Stimulated activated CD8-positive, alpha-beta memory T cell treated with anti-CD3 and anti-CD28 coated beads, Interleukin-15, amount 100 ng/mL, for 24 hours (primary cell): ENCODE results near the gene TPPP2.

ENCODE experiments used
- DNase-seq: peaks from one replicate; pipeline ENCODE4 v3.0.0-alpha.2; 2020; ENCODE audit warnings: low read depth

TPPP2 gene

DNA sequence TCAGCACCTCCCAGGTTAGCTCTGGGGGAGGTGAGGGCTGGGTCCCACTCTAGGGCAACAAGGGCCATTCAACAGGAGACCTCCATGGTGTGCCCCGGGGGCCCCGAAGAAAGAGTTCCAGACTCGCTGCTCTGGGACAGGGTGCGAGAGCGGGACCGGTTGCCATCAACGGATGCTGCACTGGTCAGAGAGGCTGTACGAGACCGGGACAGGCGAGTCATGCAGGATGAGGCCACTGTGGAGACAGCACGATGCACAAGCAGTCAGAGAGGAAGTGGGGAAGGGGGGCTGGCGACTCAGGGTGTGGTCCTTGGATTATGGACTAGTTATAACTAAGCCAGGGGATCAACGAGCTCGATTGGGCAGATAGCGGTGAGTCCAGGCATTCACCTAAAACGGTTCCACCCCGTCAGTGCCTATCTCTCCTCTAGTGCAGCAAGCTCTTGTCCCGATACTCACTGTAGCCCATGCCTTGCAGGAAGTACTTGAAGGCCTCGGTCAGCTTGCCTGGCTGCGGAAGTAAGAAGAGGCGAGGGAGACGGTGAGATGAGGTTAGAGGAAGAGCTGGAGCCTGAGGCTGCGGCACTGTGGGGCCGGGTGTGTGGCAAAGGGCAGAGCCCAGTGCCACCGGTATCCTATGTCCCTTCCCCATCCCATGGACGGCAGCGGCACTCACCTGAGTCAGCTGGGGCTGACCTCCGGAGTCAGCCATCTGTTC, 12.3 kb upstream of the TPPP2 start:
- no peak for DNase-seq

DNA sequence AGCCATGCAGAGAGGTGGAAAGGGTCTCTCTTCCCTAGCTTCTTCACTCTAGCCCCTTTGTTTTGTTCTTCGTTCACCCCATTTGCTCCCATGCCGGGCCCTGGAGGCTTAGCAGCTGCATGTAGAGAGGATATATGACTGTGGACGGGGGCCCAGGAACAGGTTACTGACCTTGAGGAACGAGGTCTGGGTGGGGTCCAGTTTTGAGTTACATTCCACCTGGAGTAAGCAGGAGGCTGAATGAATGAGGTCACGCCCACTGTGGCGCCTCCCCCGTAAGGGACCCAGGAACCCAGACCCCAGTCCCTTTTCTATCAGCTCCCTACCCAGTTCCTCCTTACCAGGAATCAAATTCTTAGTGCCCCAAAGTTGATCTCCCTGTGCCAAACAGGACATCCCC, 11.7 kb upstream of the TPPP2 start:
- DNase-seq = no peak

DNA sequence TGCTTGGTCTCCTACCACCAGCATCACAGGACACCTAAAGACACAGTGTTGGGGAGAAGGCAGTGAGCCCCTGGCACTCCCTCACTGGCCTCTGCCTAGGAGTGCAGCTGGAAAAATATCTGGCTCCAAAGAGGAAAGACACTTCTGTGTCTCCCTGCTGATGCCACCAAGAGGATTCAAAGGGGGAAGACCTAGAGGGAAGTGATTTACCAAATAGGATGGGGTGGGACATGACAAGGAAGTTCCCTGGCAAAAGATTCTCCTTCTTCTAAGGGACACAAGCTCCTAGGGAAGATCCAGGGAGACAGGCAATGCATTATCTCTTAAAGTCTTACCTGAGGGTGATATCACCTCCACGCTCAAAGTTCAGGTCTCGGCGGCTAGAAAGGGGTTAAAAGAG, 11.2 kb upstream of the TPPP2 start:
- no peak for DNase-seq

- DNase-seq = no peak
These were observed 10.7 kb upstream of the TPPP2 start for GRCh38 chr14:21019366-21019765.

GRCh38 chr14:21020977-21021545, 9.0 kb upstream of the TPPP2 start:
- DNase-seq = no peak

DNA sequence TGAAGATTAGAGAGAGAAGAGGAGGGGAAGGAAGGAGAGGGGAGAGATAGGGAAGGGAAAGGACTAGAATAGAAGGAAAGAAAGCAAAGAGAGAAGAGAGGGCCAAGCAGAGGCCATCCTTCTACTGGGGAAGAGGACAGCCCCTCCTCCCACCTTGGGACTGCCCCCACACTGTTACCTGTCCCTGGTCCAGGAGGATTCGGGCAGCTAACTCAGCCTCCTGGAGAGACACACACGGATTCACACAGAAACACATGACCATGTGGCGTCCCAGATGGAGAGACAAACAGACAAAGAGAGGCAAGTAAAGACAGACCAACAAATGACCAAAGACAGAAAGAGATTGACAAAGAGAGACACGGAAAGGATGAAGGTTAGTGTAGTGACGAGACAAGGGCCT, 7.3 kb upstream of the TPPP2 start:
- no peak for DNase-seq

GRCh38 chr14:21023174-21023573, 6.8 kb upstream of the TPPP2 start:
- DNase-seq = no peak

GRCh38 chr14:21023817-21024584, 6.0 kb upstream of the TPPP2 start:
- DNase-seq = no peak

DNA sequence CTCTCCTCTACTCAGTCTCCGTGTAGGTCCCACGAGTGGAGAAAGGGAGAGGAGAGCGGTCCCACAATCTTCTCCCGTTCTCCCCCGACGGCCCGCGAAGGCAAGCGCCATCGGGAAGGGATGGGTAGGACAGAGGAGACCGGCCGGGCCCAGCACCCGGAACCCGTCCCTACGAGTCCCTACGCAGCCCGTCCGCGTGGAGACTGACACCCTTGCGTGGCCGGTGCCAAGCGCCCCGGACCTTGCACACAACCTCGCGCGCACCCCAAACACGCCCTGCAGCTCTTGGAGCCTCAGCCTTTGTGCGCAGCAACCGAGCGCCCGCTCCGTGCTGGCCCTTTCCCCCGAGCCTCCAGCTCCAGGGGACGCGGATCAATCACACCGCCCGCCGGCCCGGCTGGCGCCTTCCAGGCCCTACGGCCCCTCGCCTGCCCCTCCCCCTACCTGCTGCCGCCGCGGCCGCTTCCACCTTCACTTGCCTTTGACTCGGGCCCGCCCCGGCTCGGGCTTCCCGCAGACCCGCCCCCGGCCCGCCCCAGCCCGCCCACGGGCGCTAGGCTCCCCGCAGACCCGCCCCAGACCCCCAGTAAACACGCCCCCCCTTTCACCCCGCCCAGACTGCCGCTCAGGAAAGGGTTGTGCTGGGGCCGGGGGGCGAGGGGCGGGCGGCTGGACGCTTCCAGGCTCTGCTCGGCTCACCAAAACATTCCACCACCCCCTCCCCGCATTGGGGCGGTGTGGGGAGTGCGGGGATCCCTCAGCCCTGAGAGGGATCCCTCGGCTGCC, 5.2 kb upstream of the TPPP2 start, which contains the start of gene NDRG2:
NDRG2 (minus strand) TSS at position 477 of the 786 bp plus-strand sequence. CDS start 1,746 bp downstream, outside the sequence.
- DNase-seq = peak; percentile 38

DNA sequence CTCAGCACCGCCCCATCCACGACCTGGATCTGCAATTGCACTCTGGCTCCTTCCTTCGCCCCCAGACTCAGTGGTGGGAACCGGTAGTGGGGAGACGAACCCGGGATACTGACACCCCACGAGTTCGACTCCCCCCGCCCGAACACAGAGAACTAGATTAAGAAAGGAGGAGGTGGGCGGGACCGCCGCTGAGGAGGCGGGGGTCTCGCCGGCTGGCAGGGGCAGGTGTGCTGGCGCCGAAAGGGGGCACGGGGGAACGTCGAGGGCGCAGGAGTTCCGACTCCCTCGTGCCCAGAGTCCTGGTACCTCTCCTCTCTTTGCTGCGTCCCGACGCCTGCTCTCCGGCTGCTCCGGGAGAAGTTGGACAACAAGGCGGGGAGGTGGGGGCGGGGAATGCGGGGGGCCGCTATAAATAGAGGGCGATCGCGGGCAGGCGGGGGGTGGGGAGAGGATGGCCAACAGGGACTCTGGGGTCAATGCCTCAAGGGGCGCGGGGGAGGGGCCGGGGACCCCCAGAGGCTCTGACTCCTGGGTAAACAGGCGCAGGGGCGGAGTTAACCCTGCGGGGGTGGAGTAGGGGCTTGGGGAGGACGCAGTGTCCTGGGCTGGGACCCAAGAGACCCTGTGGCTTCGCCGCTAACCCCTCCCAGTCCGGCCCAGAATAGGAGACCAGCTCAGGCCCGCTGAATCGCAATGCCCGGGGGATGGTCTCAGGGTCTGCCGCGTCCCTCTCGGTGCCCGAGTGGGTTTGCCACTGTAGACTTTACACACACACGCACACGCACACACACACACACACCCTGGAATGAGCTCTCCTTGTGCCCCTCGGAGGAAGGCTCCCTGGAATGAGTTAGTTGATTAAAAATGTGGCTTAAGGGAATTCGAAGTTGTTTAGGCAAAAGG, 4.4 kb upstream of the TPPP2 start:
- no peak for DNase-seq

DNA sequence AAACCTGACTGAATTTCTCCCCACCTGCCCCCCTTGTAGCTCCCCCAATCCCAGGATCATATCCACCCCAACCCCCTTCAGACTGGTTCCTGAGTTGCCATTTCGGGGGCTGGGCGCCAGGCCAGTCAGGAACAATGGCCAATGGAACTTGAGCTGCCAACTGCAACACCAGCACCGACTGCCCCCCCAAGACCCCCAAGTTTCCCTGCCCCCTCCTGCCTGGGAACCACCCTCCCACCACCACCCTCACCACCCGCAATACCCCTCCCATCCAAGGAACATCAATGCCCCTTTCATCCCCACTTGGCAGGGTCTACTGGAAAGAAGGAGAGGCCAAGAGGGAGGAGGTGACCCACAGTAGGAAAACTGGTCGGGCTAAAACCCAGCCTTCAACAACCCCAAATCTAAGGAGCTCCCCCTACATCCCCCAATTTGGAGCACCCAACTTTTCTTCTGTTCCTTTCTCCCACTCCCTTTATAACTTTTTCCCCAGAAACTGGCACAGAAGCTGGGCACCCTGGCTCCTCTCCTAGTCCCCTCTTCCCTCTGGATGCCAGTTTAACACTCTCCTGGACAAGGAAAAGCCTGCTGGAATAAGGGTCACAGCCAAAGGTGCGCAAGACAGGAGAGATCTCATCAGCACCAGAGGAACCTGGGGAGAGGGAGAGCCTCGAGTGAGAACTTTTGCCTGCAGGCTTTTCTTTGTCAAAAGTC, 3.6 kb upstream of the TPPP2 start:
- no peak for DNase-seq

DNA sequence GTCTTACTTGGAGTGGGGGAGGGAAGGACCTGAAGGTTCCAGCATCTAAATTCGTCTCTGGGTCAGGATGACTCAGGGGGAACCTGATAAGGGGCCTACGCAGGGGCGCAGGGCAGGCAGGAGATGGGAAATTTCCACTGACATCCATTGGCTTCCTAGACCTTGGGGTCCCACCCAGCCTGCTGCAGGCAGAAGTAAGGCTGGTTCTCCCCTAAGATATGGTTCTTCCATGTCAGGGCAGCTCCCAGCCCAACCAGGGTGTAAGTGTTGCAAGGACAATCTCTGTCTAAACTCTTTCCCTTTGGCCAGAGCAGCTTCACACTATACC, 3.1 kb upstream of the TPPP2 start:
- no peak for DNase-seq

GRCh38 chr14:21030531-21030930, 514 bp downstream of the TPPP2 start:
- DNase-seq = no peak

GRCh38 chr14:21032326-21033132, 2.5 kb downstream of the TPPP2 start:
- DNase-seq = no peak

GRCh38 chr14:21033133-21033698, 3.2 kb downstream of the TPPP2 start:
- no peak for DNase-seq

GRCh38 chr14:21034707-21035106, 4.7 kb downstream of the TPPP2 start, which contains the start of gene RNASE13:
Gene RNASE13, minus strand, starts transcription at chr14:21034807. Its CDS starts 519 bp downstream, at chr14:21034288.
- no peak for DNase-seq

- DNase-seq = no peak
These were observed 6.7 kb downstream of the TPPP2 start for GRCh38 chr14:21036751-21037150.

DNA sequence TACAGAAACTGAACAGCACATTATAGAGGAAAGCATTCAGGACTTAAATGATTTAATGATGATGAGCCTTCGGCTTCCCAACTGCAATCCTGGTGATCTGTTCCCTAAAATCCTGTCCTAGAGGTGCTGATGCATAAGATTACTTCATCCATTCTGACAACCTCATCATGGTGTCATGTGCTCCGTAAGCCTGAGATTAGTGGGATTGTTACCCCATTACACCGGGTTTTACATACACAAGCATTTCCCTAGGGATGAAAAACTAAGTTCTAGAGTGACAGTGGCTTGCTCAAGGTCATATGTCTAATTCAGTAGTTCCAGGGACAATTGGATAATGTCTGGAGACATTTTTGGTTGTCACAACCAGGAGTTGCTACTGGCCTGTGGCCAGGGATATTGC, 7.1 kb downstream of the TPPP2 start:
- no peak for DNase-seq
